HCT116 (cell line): ENCODE results near the gene TAF1B. TPM values are rescaled to one million over a fixed set of nuclear protein-coding genes. Genes with fewer than 3 reads are reported as not detected.

Experiments
- ATAC-seq: fragments of 200-7000 bp; cut with Tn5 transposase; 2 replicates; pipeline ENCODE4 v1.9.1; 2020; ENCODE audit warnings: mild to moderate bottlenecking, moderate library complexity
- BruUV-seq: library from RNA; stranded (reverse); fragments of 400-500 nt; replicated peaks from 2 replicates; lab custom pipeline; 2021; lab: Mats Ljungman, UMichigan
- CTCF ChIA-PET: fragments of 300-600 bp; sonication (Branson Sonifier 250); formaldehyde crosslinking; loops from one replicate; lab custom pipeline; 2021; ENCODE audit warnings: antibody characterized with exemption; lab: Charles Lee
- POLR2A ChIA-PET: fragments of 300-600, 350-600 bp; sonication (Branson Sonifier 250); formaldehyde crosslinking; loops from one replicate; lab custom pipeline; 2021; ENCODE audit warnings: antibody characterized with exemption; lab: Charles Lee
- RAD21 ChIA-PET, 2 experiments: fragments of 300-600 bp; sonication (Branson Sonifier 250); formaldehyde crosslinking; loops; one replicate each; lab custom pipeline; 2023; ENCODE audit warnings: low total read pairs in 2 of 2; ENCODE audit not compliant: uncharacterized antibody in 2 of 2, unreplicated experiment in 2 of 2, low non-redundant PET in 1 of 2; lab: Charles Lee
- DNase-seq: peaks from one replicate; pipeline ENCODE4 v3.0.0-alpha.2; 2010; ENCODE audit warnings: low read depth, low spot score
- H2AFZ ChIP-seq: fragments of 200-600 bp; shearing (Covaris generic), sonication (generic); 2 replicates; pipeline ENCODE4 v1.6.1; 2017; ENCODE audit warnings: low read depth, mixed run types, mixed read lengths, antibody characterized with exemption, low read length; ENCODE audit not compliant: poor library complexity, severe bottlenecking
- H3K27ac ChIP-seq: 2 replicates; pipeline ENCODE4 v1.5.1; 2012; ENCODE audit warnings: low read depth, low read length
- H3K27me3 ChIP-seq: fragments of 200-600 bp; sonication (generic); 2 replicates; pipeline ENCODE4 v1.6.1; 2016; ENCODE audit warnings: mixed run types, low read length, mixed read lengths; ENCODE audit not compliant: insufficient read depth
- H3K36me3 ChIP-seq, 2 experiments: fragments of 200-500 bp in 1 of 2; fragments of 200-600 bp in 1 of 2; sonication (Bioruptor generic) in 1 of 2; sonication (generic) in 1 of 2; 2 replicates each; pipeline versions ENCODE4 v1.5.1 to v1.6.1; 2014 to 2016; ENCODE audit warnings: low read length in 2 of 2, inconsistent platforms in 1 of 2, mixed read lengths in 1 of 2, mixed run types in 1 of 2; ENCODE audit not compliant: insufficient read depth in 2 of 2, control insufficient read depth in 1 of 2
- H3K4me1 ChIP-seq, 2 experiments: fragments of 200-600 bp in 1 of 2; sonication (generic) in 1 of 2; 2 replicates each; pipeline versions ENCODE4 v1.5.1 to v1.6.1; 2012 to 2017; ENCODE audit warnings: low read length in 2 of 2, inconsistent platforms in 1 of 2, mild to moderate bottlenecking in 1 of 2, mixed read lengths in 1 of 2, mixed run types in 1 of 2, moderate library complexity in 1 of 2; ENCODE audit not compliant: insufficient read depth in 2 of 2, control insufficient read depth in 1 of 2
- H3K4me2 ChIP-seq: fragments of 200-600 bp; sonication (generic); 2 replicates; pipeline ENCODE4 v1.6.1; 2017; ENCODE audit warnings: mixed run types, low read length, mixed read lengths
- H3K4me3 ChIP-seq, 2 experiments: fragments of 200-600 bp in 1 of 2; sonication (generic) in 1 of 2; replicated peaks in 1 of 2; 2 replicates each; pipeline ENCODE4 v1.5.1; 2011 to 2016; ENCODE audit warnings: low read length in 2 of 2, control low read depth in 1 of 2, low read depth in 1 of 2, mild to moderate bottlenecking in 1 of 2, mixed read lengths in 1 of 2, mixed run types in 1 of 2
- H3K79me2 ChIP-seq: fragments of 200-600 bp; sonication (generic); 2 replicates; pipeline ENCODE4 v1.6.1; 2017; ENCODE audit warnings: mild to moderate bottlenecking, mixed run types, low read length, moderate library complexity, mixed read lengths; ENCODE audit not compliant: insufficient read depth
- H3K9ac ChIP-seq: fragments of 200-600 bp; sonication (generic); 2 replicates; pipeline ENCODE4 v1.6.1; 2016; ENCODE audit warnings: low read length, mixed read lengths
- H3K9me2 ChIP-seq: fragments of 200-600 bp; sonication (generic), shearing (Covaris generic); 2 replicates; pipeline ENCODE4 v1.6.1; 2017; ENCODE audit warnings: mixed run types, mild to moderate bottlenecking, moderate library complexity; ENCODE audit not compliant: insufficient read depth
- H3K9me3 ChIP-seq, 2 experiments: fragments of 200-500 bp in 1 of 2; fragments of 200-600 bp in 1 of 2; sonication (Bioruptor generic) in 1 of 2; sonication (generic) in 1 of 2; 2 replicates each; pipeline ENCODE4 v1.6.1; 2014 to 2017; ENCODE audit warnings: low read length in 2 of 2, mixed read lengths in 2 of 2, inconsistent platforms in 1 of 2, low read depth in 1 of 2, mild to moderate bottlenecking in 1 of 2, mixed run types in 1 of 2, moderate library complexity in 1 of 2; ENCODE audit not compliant: control insufficient read depth in 1 of 2, insufficient read depth in 1 of 2
- H4K20me1 ChIP-seq: fragments of 200-600 bp; sonication (generic), shearing (Covaris generic); 2 replicates; pipeline ENCODE4 v1.6.1; 2017; ENCODE audit warnings: mixed run types, mild to moderate bottlenecking, moderate library complexity; ENCODE audit not compliant: insufficient read depth
- ATF3 ChIP-seq: IDR thresholded peaks from 2 replicates; pipeline ENCODE4 v1.6.1; 2012
- EGR1 ChIP-seq: IDR thresholded peaks from 2 replicates; pipeline ENCODE4 v1.6.1; 2012; ENCODE audit warnings: low read depth
- FOSL1 ChIP-seq: IDR thresholded peaks from 2 replicates; pipeline ENCODE4 v1.6.1; 2012; ENCODE audit warnings: low read depth
- SIN3A ChIP-seq: IDR thresholded peaks from 2 replicates; pipeline ENCODE4 v1.6.1; 2012; ENCODE audit warnings: low read depth
- ZFX ChIP-seq: fragments of 450-650 bp; IDR thresholded peaks from 2 replicates; pipeline ENCODE4 v1.6.1; 2017
- intact Hi-C: fragments of 100-400 bp; cut with micrococcal nuclease; formaldehyde crosslinking; loops from 2 replicates; pipeline ENCODE4 v1.10.0; 2022
- total RNA-seq: library from RNA; stranded (reverse); gene quantifications from one replicate; pipeline ENCODE4 v1.2.1, GENCODE V29; 2021; ENCODE audit not compliant: unreplicated experiment

Gene TAF1B
- total RNA-seq, 1 experiment from 2014 or later: 27.9 TPM

- POLR2A ChIA-PET: interaction anchor here (1.0 kb wide), 1 partner anchor 10 kb away, joined by 3 read pairs; no protein-coding TSS in a partner anchor
- Histone ChIP-seq H3K79me2 (no peaks in the 10 kb centered on the region), H3K4me3 (no peak overlapping the region), H3K4me2 (peak overlapping the region; percentile 60), H3K27ac (no peak overlapping the region), H3K9ac (no peak overlapping the region), H3K27me3 (no peaks in the 10 kb centered on the region), H3K36me3 (no peaks in the 10 kb centered on the region), H3K9me2 (no peaks in the 10 kb centered on the region), H3K9me3 (no peaks in the 10 kb centered on the region), H4K20me1 (no peaks in the 10 kb centered on the region), H3K4me1 (peaks cover 10 to 22% of the 10 kb centered on the region in 2 experiments), H2AFZ (no peak overlapping the region)
- BruUV-seq: no TSS peak
- RAD21 ChIA-PET: no interaction called here
- intact Hi-C loops: no loop called here
- CTCF ChIA-PET: interaction anchor here (0.7 to 1.7 kb wide), 26 partner anchors 7 to 451 kb away, joined by 3 to 15 read pairs (median 4); partner anchors contain the start of genes KLF11 and TAF1B
- ATAC-seq: peak; percentile 44
- TF ChIP-seq ZFX: no peak
- TF ChIP-seq FOSL1: no peak
- TF ChIP-seq EGR1: peak; percentile 74
- TF ChIP-seq SIN3A: no peak
- TF ChIP-seq ATF3: no peak
- DNase-seq: no peak
Measured at GRCh38 chr2:9983401-9984216, 140.3 kb downstream of the TAF1B start.

Other genes with a start within 250 kb of the TAF1B start
- 365 TPM for gene YWHAQ, start 212.5 kb upstream of the TAF1B start, total RNA-seq
- 8.5 TPM for gene GRHL1, start 108.2 kb downstream of the TAF1B start, total RNA-seq
- gene KLF11, start 200.1 kb downstream of the TAF1B start, total RNA-seq: 9.0 TPM
- 3.7 TPM for gene CYS1, start 236.9 kb downstream of the TAF1B start, total RNA-seq